Measurements from ENCODE around the gene SPNS1. TPM values are rescaled to one million over a fixed set of nuclear protein-coding genes. Genes with fewer than 3 reads are reported as not detected.
A peak's percentile ranks its signal among the peaks of the same experiment; 100 is the strongest.

Gene SPNS1
- total RNA-seq, 1 donor from 2014 or later, result 51.7 TPM

DNA sequence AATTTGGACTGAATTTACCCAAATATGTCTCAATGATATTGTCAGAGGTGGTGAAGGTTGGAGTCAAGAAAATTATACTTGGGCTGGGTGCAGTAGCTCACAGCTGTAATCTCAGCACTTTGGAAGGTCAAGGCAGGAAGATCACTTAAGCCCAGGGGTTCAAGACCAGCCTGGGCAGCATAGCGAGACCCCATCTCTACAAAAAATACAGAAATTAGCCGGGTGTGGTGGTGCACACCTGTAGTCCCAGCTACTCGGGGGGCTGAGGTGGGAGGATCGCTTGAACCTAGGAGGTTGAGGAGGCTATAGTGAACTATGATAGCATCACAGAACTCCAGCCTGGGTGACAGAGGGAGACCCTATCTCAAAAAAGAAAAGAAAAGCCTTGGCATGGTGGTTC, 51.2 kb downstream of the SPNS1 start:
- no peak for TF ChIP-seq CTCF (conservative IDR thresholded peaks at IDR 0.05; ENCODE audit: low read depth, low read length)
- no peak overlapping the region for H3K4me3 ChIP-seq (ENCODE audit: low read depth, low read length)

GRCh38 chr16:29028457-29029167, 54.0 kb downstream of the SPNS1 start:
- DNase-seq (ENCODE audit: low read depth), result no peak
- no peak for TF ChIP-seq CTCF (conservative IDR thresholded peaks at IDR 0.05; ENCODE audit: low read depth, low read length)
- H3K4me3 ChIP-seq (ENCODE audit: low read depth, low read length), result no peak overlapping the region

More for the DNA sequence above, 51.2 kb downstream of the SPNS1 start:
- no peak for DNase-seq (ENCODE audit: low read depth)

DNA sequence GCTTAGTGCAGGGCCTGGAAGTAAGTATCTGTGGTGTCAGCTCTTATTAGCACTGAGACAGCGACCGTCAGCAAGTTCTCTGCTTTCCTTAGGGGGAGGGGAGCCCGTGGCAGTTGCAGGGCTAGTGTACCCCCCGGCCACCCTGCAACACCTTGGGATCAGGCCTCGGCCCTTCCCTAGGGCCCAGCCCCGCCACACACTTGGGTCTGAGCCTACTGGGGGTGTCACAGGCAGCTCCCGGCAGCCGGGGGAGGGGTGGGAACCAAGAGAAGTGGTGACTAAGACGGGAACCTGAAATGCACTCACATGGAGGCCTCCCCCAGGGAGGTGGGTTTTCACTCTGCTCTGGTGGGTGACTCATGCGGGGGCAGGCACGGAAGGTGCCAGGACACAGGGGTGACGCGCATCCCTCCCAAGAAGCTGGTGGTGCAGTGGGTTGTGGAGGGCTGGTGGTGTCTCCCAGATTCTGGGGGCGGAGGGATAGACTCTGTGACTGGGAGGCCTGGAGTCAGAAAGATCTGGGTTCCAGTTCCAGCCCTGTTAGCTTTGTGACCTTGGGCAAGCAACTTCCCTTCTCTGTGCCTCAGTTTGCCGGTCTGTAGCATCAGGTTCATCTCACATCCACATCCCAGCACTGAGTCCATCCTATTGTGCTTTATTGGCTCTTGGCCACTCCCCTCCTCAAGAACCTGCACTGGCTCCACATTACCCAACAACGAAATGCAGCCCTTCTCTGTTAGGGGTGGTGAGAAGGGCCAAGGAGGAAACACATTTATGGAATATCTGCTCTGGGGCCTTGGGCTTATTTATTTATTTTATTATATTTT, 54.8 kb downstream of the SPNS1 start:
- DNase-seq (ENCODE audit: low read depth), result peak; percentile 76
- H3K4me3 ChIP-seq (ENCODE audit: low read depth, low read length), result no peak overlapping the region
- no peak for TF ChIP-seq CTCF (conservative IDR thresholded peaks at IDR 0.05; ENCODE audit: low read depth, low read length)

DNA sequence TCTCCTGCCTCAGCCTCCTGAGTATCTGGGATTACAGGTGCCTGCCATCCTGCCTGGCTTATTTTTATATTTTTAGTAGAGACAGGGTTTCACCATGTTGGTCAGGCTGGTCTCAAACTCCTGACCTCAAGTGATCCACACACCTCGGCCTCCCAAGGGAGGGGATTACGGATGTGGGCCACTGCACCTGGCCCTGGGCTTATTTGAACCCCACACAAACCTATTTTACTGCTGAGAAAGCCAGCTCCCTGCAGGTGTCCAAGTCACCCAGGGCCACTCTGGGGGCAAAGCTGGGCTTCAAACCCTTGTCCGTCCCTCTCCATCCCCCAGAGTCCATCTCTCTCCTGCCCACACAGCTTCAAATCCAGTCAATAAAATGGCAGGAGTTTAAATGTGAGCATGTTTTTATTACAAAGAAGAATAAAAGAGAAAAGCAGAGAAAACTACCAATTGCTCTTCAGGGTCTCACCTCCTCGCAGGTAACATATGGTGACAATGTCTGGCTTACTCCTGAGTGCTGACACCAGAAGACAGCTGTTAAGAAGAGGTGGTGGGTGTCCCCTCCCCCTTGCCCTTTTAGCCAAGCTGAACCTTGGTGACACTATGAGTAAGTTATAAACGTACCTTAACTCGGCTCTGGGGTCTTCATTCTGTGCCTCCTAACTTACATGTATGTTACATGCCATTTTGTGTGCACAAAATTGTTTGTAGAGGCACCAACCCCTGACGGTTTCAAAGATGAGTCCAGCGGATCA, 55.7 kb downstream of the SPNS1 start:
- TF ChIP-seq CTCF (conservative IDR thresholded peaks at IDR 0.05; ENCODE audit: low read depth, low read length), result no peak
- no peak overlapping the region for H3K4me3 ChIP-seq (ENCODE audit: low read depth, low read length)
- DNase-seq (ENCODE audit: low read depth), result no peak

Other genes starting within 250 kb of the SPNS1 start
- not detected in 2 replicates for gene NPIPB9, start 223.0 kb upstream of the SPNS1 start, total RNA-seq
- 51.1 and 79.0 TPM in 2 replicates for gene ATXN2L, start 151.8 kb upstream of the SPNS1 start, total RNA-seq
- gene TUFM, start 128.4 kb upstream of the SPNS1 start, total RNA-seq, result 174 and 250 TPM in 2 replicates
- gene SH2B1, start 110.9 kb upstream of the SPNS1 start, total RNA-seq, result 22.4 and 23.4 TPM in 2 replicates
- gene ATP2A1, start 96.3 kb upstream of the SPNS1 start, total RNA-seq, result 0.14 and 0.92 TPM in 2 replicates
- 35.2 and 40.8 TPM in 2 replicates for gene RABEP2, start 49.5 kb upstream of the SPNS1 start, total RNA-seq
- gene CD19, start 42.8 kb upstream of the SPNS1 start, total RNA-seq, result 0.07 TPM in 1 of 2 replicates, not detected in the other
- 24.7 and 35.1 TPM in 2 replicates for gene NFATC2IP, start 23.8 kb upstream of the SPNS1 start, total RNA-seq
- 2.0 and 2.1 TPM in 2 replicates for gene LAT, start 10.3 kb downstream of the SPNS1 start, total RNA-seq